ENCODE measurements around the gene LBH. TPM values are rescaled to one million over a fixed set of nuclear protein-coding genes. Genes with fewer than 3 reads are reported as not detected.

The LBH gene
- total and polyA plus RNA-seq, 2 of the 13 experiments (the other 11 are each of a cell fraction or from before 2014, with no cell fraction given) = 0.09 to 0.25 TPM

DNA sequence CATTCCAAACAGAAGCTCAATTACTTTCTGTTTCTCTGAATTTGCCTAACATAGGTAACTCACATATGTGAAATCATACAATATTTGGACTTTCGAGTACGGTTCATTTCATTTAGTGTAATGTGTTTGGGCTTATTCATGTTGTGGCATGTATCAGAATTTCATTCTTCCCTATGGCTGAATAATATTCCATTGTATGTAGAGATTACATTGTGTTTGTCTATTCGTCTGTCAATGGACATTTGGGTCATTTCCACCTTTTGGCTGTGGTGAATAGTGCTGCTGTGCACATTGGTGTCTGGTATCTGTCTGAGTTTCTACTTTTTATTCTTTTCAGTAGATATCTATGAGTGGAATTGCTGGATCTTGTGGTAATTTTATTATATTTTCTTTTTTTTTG is 43.9 kb downstream of the LBH start:
- H3K36me3 ChIP-seq (replicated peaks in 1 of 2; ENCODE audit: control insufficient read depth in 1 of 2, insufficient read depth in 2 of 2, low read length in 2 of 2) = no peaks in the 10 kb centered on the region
- in situ Hi-C loops (cut with HindIII; ENCODE audit: extremely low pct_ligation_motif_present, low pct_unique_long_range_greater_than_20kb) = no loop called here
- no peaks in the 10 kb centered on the region for H4K20me1 ChIP-seq (ENCODE audit: insufficient read depth, low read length)
- ChIA-PET POLR2A (no interaction called here), CTCF (ENCODE audit: low intra/inter-chr PET ratio, low total read pairs) (no interaction called here)
- no peaks in the 10 kb centered on the region for H3K79me2 ChIP-seq (ENCODE audit: insufficient read depth, low read length)
- intact Hi-C loops (cut with micrococcal nuclease; ENCODE audit: unreplicated experiment) = no loop called here
- FAIRE-seq (no peak), DNase-seq (ENCODE audit: low spot score) (no peak), ATAC-seq (no peak)
- H3K9ac ChIP-seq (ENCODE audit: insufficient read depth, low read depth, low read length) = no peak overlapping the region
- no peaks in the 10 kb centered on the region for H3K9me3 ChIP-seq (ENCODE audit: low read length)
- H3K27me3 ChIP-seq (ENCODE audit: control insufficient read depth in 1 of 2, insufficient read depth in 2 of 2, low read length in 2 of 2) = peaks cover 0 to 5% of the 10 kb centered on the region in 2 experiments; a peak in 2 of 5 replicates
- H3K4me2 ChIP-seq (ENCODE audit: low read depth, low read length) = no peak overlapping the region
- no peak overlapping the region for H3K27ac ChIP-seq (ENCODE audit: extremely low read length, insufficient read depth, low read length)
- WGBS (ENCODE audit: low lambda C conversion rate) = 68% methylated on average over 3 of the region's 3 CpGs
- no peak overlapping the region for H2AFZ ChIP-seq (ENCODE audit: low read length)
- peaks cover 7% of the 10 kb centered on the region for H3K4me1 ChIP-seq (ENCODE audit: insufficient read depth, low read length)
- no peak overlapping the region for H3K4me3 ChIP-seq (replicated peaks in 1 of 3; ENCODE audit: insufficient read depth in 1 of 3, low read depth in 2 of 3, low read length in 3 of 3)
- BruUV-seq (replicated peaks) = no TSS peak
- TF ChIP-seq, protein P1, sequence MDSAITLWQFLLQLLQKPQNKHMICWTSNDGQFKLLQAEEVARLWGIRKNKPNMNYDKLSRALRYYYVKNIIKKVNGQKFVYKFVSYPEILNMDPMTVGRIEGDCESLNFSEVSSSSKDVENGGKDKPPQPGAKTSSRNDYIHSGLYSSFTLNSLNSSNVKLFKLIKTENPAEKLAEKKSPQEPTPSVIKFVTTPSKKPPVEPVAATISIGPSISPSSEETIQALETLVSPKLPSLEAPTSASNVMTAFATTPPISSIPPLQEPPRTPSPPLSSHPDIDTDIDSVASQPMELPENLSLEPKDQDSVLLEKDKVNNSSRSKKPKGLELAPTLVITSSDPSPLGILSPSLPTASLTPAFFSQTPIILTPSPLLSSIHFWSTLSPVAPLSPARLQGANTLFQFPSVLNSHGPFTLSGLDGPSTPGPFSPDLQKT (CRISPR knock-in tag; IDR thresholded peaks at IDR 0.05; ENCODE audit: borderline replicate concordance) = no peak
- TF ChIP-seq, protein P2, sequence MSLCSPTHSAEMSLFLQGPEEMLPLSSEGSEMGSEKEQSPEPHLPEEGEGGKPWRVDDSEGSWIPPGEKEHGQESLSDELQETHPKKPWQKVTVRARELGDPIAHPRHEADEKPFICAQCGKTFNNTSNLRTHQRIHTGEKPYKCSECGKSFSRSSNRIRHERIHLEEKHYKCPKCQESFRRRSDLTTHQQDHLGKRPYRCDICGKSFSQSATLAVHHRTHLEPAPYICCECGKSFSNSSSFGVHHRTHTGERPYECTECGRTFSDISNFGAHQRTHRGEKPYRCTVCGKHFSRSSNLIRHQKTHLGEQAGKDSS (CRISPR knock-in tag; IDR thresholded peaks at IDR 0.05; ENCODE audit: borderline replicate concordance, low read depth) = no peak
- TF ChIP-seq ZNF335 (CRISPR knock-in tag; IDR thresholded peaks at IDR 0.05) (no peak), ZC3H4 (CRISPR knock-in tag; IDR thresholded peaks at IDR 0.05; ENCODE audit: borderline replicate concordance) (no peak), THYN1 (CRISPR knock-in tag; IDR thresholded peaks at IDR 0.05; ENCODE audit: borderline replicate concordance, low read depth) (no peak), ZBTB42 (CRISPR knock-in tag; IDR thresholded peaks at IDR 0.05) (no peak), GABPA (IDR thresholded peaks at IDR 0.05; ENCODE audit: low read depth, low read length) (no peak), GABPA (CRISPR knock-in tag; IDR thresholded peaks at IDR 0.05; ENCODE audit: low read depth) (no peak), YEATS4 (CRISPR knock-in tag; IDR thresholded peaks at IDR 0.05; ENCODE audit: borderline replicate concordance) (no peak), ZEB1 (IDR thresholded peaks at IDR 0.05; ENCODE audit: insufficient replicate concordance, low read depth) (no peak), RCOR2 (CRISPR knock-in tag; IDR thresholded peaks at IDR 0.05) (no peak), AKAP8 (CRISPR knock-in tag; IDR thresholded peaks at IDR 0.05) (no peak), ZSCAN31 (CRISPR knock-in tag; IDR thresholded peaks at IDR 0.05; ENCODE audit: low read depth) (no peak), MEIS1 (CRISPR knock-in tag; IDR thresholded peaks at IDR 0.05; ENCODE audit: borderline replicate concordance) (no peak)
- TF ChIP-seq, protein P3, sequence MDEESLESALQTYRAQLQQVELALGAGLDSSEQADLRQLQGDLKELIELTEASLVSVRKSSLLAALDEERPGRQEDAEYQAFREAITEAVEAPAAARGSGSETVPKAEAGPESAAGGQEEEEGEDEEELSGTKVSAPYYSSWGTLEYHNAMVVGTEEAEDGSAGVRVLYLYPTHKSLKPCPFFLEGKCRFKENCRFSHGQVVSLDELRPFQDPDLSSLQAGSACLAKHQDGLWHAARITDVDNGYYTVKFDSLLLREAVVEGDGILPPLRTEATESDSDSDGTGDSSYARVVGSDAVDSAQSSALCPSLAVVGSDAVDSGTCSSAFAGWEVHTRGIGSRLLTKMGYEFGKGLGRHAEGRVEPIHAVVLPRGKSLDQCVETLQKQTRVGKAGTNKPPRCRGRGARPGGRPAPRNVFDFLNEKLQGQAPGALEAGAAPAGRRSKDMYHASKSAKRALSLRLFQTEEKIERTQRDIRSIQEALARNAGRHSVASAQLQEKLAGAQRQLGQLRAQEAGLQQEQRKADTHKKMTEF (CRISPR knock-in tag; IDR thresholded peaks at IDR 0.05) = no peak
- TF ChIP-seq, protein P4, sequence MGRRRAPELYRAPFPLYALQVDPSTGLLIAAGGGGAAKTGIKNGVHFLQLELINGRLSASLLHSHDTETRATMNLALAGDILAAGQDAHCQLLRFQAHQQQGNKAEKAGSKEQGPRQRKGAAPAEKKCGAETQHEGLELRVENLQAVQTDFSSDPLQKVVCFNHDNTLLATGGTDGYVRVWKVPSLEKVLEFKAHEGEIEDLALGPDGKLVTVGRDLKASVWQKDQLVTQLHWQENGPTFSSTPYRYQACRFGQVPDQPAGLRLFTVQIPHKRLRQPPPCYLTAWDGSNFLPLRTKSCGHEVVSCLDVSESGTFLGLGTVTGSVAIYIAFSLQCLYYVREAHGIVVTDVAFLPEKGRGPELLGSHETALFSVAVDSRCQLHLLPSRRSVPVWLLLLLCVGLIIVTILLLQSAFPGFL (CRISPR knock-in tag; IDR thresholded peaks at IDR 0.05) = no peak
- TF ChIP-seq, protein P5, sequence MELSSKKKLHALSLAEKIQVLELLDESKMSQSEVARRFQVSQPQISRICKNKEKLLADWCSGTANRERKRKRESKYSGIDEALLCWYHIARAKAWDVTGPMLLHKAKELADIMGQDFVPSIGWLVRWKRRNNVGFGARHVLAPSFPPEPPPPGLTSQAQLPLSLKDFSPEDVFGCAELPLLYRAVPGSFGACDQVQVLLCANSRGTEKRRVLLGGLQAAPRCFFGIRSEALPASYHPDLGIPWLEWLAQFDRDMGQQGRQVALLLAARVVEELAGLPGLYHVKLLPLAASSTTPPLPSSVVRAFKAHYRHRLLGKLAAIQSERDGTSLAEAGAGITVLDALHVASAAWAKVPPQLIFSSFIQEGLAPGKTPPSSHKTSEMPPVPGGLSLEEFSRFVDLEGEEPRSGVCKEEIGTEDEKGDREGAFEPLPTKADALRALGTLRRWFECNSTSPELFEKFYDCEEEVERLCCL (CRISPR knock-in tag; IDR thresholded peaks at IDR 0.05; ENCODE audit: borderline replicate concordance) = no peak
